ENCODE measurements around the gene MAST1. TPM values are rescaled to one million over a fixed set of nuclear protein-coding genes. Genes with fewer than 3 reads are reported as not detected.
"Not testable (repeated sequence)": the region's sequence is repeated elsewhere in the genome, so short reads cannot be mapped to it uniquely, and the experiment has no call there.

MAST1 gene
- total RNA-seq, 1 donor from 2014 or later: 0.15 TPM

- no peak for ATAC-seq
- TF ChIP-seq CTCF (IDR thresholded peaks at IDR 0.05): no peak
- peaks cover 15% of the 10 kb centered on the region for H3K36me3 ChIP-seq
- no peak overlapping the region for H3K4me3 ChIP-seq
- DNase-seq: no peak
- no peaks in the 10 kb centered on the region for H3K27me3 ChIP-seq (ENCODE audit: low read depth)
- peaks cover 36% of the 10 kb centered on the region for H3K4me1 ChIP-seq
- intact Hi-C loops (cut with DNase I): no loop called here
- H3K27ac ChIP-seq: no peak overlapping the region
- H3K9me3 ChIP-seq: no peaks in the 10 kb centered on the region
These were observed 34.3 kb upstream of the MAST1 start for GRCh38 chr19:12804051-12804450.

GRCh38 chr19:12806242-12807081, 31.9 kb upstream of the MAST1 start, which contains the start of gene RNASEH2A:
Gene RNASEH2A (plus strand): TSS chr19:12806584. CDS start chr19:12806674, 90 bp downstream.
- no peak for TF ChIP-seq CTCF (IDR thresholded peaks at IDR 0.05)
- H3K4me3 ChIP-seq: peak within 1 kb of the TSS; percentile 78
- ATAC-seq: peak; percentile 93 to 95
- peak within 1 kb of the TSS; percentile 79 for H3K27ac ChIP-seq
- no peaks in the 10 kb centered on the region for H3K9me3 ChIP-seq
- H3K27me3 ChIP-seq (ENCODE audit: low read depth): no peaks in the 10 kb centered on the region
- peak; percentile 94 for DNase-seq
- intact Hi-C loops (cut with DNase I): no loop called here
- peaks cover 22% of the 10 kb centered on the region for H3K4me1 ChIP-seq
- H3K36me3 ChIP-seq: no peaks in the 10 kb centered on the region

DNA sequence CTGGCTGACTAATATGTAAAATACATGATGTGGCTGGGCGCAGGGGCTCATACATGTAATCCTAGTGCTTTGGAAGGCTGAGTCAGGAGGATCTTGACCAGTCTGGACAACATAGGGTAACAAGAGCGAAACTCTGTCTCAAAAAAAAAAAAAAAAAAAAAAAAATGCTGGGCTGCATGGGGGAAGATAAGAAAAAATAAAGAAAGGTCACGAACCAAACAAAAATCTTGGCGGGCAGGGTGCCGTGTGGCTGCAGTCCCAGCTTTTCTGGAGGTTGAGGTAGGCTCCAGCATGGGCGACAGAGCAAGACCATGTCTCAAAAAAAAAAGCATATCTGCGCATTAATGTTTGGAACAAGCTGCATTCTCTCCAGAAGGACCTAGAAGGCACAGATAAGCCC, 23.2 kb upstream of the MAST1 start:
- H3K27ac ChIP-seq: no peak overlapping the region
- intact Hi-C loops (cut with DNase I): no loop called here
- peaks cover 5% of the 10 kb centered on the region for H3K36me3 ChIP-seq
- no peaks in the 10 kb centered on the region for H3K27me3 ChIP-seq (ENCODE audit: low read depth)
- no peak for ATAC-seq
- no peak overlapping the region for H3K4me3 ChIP-seq
- no peaks in the 10 kb centered on the region for H3K9me3 ChIP-seq
- DNase-seq: no peak
- no peak for TF ChIP-seq CTCF (IDR thresholded peaks at IDR 0.05)
- no peaks in the 10 kb centered on the region for H3K4me1 ChIP-seq

DNA sequence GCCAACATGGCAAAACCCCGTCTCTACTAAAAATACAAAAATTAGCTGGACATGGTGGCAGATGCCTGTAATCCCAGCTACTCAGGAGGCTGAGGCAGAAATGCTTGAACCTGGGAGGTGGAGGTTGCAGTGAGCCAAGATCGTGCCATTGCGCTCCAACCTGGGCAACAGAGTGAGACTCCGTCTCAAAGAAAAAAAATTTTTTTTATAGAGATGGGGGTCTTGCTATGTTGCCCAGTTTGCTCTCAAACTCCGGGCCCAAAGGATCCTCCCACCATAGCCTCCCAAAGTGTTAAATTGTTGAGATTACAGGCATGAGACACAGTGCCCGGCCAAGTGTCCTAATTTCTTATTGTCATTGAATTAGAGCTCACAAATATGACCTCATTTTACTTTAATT, 21.1 kb upstream of the MAST1 start:
- H3K4me1 ChIP-seq; intact Hi-C loops (cut with DNase I); H3K27me3 ChIP-seq (ENCODE audit: low read depth); DNase-seq; H3K36me3 ChIP-seq; H3K9me3 ChIP-seq; ATAC-seq; H3K27ac ChIP-seq; H3K4me3 ChIP-seq: not testable (repeated sequence)

GRCh38 chr19:12817810-12818209, 20.5 kb upstream of the MAST1 start:
- DNase-seq; H3K4me1 ChIP-seq; H3K4me3 ChIP-seq; H3K9me3 ChIP-seq; ATAC-seq; H3K27ac ChIP-seq; H3K27me3 ChIP-seq (ENCODE audit: low read depth); intact Hi-C loops (cut with DNase I); H3K36me3 ChIP-seq: not testable (repeated sequence)

GRCh38 chr19:12821761-12822160, 16.6 kb upstream of the MAST1 start:
- peaks cover 5% of the 10 kb centered on the region for H3K4me1 ChIP-seq
- H3K4me3 ChIP-seq: no peak overlapping the region
- no peak for TF ChIP-seq CTCF (IDR thresholded peaks at IDR 0.05)
- no peak for ATAC-seq
- H3K36me3 ChIP-seq: no peaks in the 10 kb centered on the region
- H3K9me3 ChIP-seq: no peaks in the 10 kb centered on the region
- no peak for DNase-seq
- intact Hi-C loops (cut with DNase I): no loop called here
- H3K27ac ChIP-seq: no peak overlapping the region
- H3K27me3 ChIP-seq (ENCODE audit: low read depth): peaks cover 37% of the 10 kb centered on the region
